ENCODE results near the gene CNRIP1.
"Not testable (repeated sequence)": the region's sequence is repeated elsewhere in the genome, so short reads cannot be mapped to it uniquely, and the experiment has no call there.

Gene CNRIP1

GRCh38 chr2:68340226-68341061 is 20.7 kb upstream of the CNRIP1 start:
- DNase-seq, result no peak

GRCh38 chr2:68336192-68336591 is 16.4 kb upstream of the CNRIP1 start:
- DNase-seq, result no peak

GRCh38 chr2:68333931-68334330 is 14.2 kb upstream of the CNRIP1 start:
- DNase-seq, result no peak

GRCh38 chr2:68333009-68333408 is 13.3 kb upstream of the CNRIP1 start:
- no peak for DNase-seq

GRCh38 chr2:68330691-68331090 is 10.9 kb upstream of the CNRIP1 start:
- DNase-seq, result no peak

- no peak for DNase-seq
These were observed 9.2 kb upstream of the CNRIP1 start for GRCh38 chr2:68328901-68329300.

GRCh38 chr2:68325056-68325455 is 5.3 kb upstream of the CNRIP1 start:
- DNase-seq, result no peak

GRCh38 chr2:68320118-68320641 is 431 bp upstream of the CNRIP1 start:
- peak; percentile 7 for DNase-seq

GRCh38 chr2:68318914-68319397 is 793 bp downstream of the CNRIP1 start:
- no peak for DNase-seq

- no peak for DNase-seq
These were observed 1.5 kb downstream of the CNRIP1 start for GRCh38 chr2:68317971-68318913.

GRCh38 chr2:68316111-68316510 is 3.6 kb downstream of the CNRIP1 start:
- no peak for DNase-seq

- no peak for DNase-seq
These were observed 8.7 kb downstream of the CNRIP1 start for GRCh38 chr2:68311033-68311432.

GRCh38 chr2:68309426-68309825 is 10.3 kb downstream of the CNRIP1 start:
- no peak for DNase-seq

GRCh38 chr2:68303902-68304272 is 15.9 kb downstream of the CNRIP1 start:
- not testable (repeated sequence) for DNase-seq

GRCh38 chr2:68303033-68303901 is 16.5 kb downstream of the CNRIP1 start:
- no peak for DNase-seq

GRCh38 chr2:68302281-68302875 is 17.4 kb downstream of the CNRIP1 start:
- DNase-seq, result no peak

- DNase-seq, result no peak
These were observed 24.2 kb downstream of the CNRIP1 start for GRCh38 chr2:68295516-68295915.

GRCh38 chr2:68294913-68295312 is 24.8 kb downstream of the CNRIP1 start:
- no peak for DNase-seq

GRCh38 chr2:68294187-68294586 is 25.6 kb downstream of the CNRIP1 start:
- no peak for DNase-seq

GRCh38 chr2:68293755-68294154 is 26.0 kb downstream of the CNRIP1 start:
- no peak for DNase-seq

- no peak for DNase-seq
These were observed 26.7 kb downstream of the CNRIP1 start for GRCh38 chr2:68293024-68293423.

- peak; percentile 60 for DNase-seq
These were observed 27.5 kb downstream of the CNRIP1 start for GRCh38 chr2:68292108-68292710.

Measured in DMS153 (cell line).